ENCODE data around the gene TCF4. TPM values are rescaled to one million over a fixed set of nuclear protein-coding genes. Genes with fewer than 3 reads are reported as not detected.

The TCF4 gene
- total and polyA plus RNA-seq, 2 of the 13 experiments (the other 11 are each of a cell fraction or from before 2014, with no cell fraction given): not detected

DNA sequence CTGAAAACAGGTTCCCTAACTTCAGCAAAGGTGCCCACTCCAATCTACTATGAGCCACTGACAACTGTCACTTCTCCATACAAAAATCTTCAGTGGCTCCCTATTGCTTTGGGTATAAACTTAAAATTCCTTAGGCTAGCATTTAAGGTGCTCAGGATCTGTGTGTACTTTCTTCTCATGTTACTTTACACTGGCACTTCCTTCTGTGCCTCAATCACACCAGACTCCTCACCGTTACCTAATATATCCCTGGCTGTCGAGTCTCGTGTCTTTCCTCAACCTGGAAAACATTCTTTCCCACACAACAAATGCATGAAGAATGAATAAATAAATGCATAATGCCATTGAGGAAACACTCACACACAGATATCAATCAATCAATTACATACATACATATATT lies 101.1 kb downstream of the TCF4 start:
- POLR2A ChIA-PET: no interaction called here
- no peaks in the 10 kb centered on the region for H3K9me3 ChIP-seq (ENCODE audit: low read length)
- no peak overlapping the region for H3K9ac ChIP-seq (ENCODE audit: insufficient read depth, low read depth, low read length)
- intact Hi-C loops (cut with micrococcal nuclease; ENCODE audit: unreplicated experiment): no loop called here
- ATAC-seq: no peak
- no peaks in the 10 kb centered on the region for H3K4me1 ChIP-seq (ENCODE audit: insufficient read depth, low read length)
- H4K20me1 ChIP-seq (ENCODE audit: insufficient read depth, low read length): no peaks in the 10 kb centered on the region
- no TSS peak for BruUV-seq (replicated peaks)
- no peaks in the 10 kb centered on the region; a peak in 1 of 5 replicates for H3K27me3 ChIP-seq (ENCODE audit: control insufficient read depth in 1 of 2, insufficient read depth in 2 of 2, low read length in 2 of 2)
- DNase-seq (ENCODE audit: low spot score): no peak
- FAIRE-seq: no peak
- no peak overlapping the region for H3K4me3 ChIP-seq (replicated peaks in 1 of 3; ENCODE audit: insufficient read depth in 1 of 3, low read depth in 2 of 3, low read length in 3 of 3)
- H3K27ac ChIP-seq (ENCODE audit: extremely low read length, insufficient read depth, low read length): no peak overlapping the region
- H2AFZ ChIP-seq (ENCODE audit: low read length): no peak overlapping the region
- no peaks in the 10 kb centered on the region for H3K36me3 ChIP-seq (replicated peaks in 1 of 2; ENCODE audit: control insufficient read depth in 1 of 2, insufficient read depth in 2 of 2, low read length in 2 of 2)
- WGBS (ENCODE audit: low lambda C conversion rate): 24% methylated on average over 3 of the region's 3 CpGs
- no peaks in the 10 kb centered on the region for H3K79me2 ChIP-seq (ENCODE audit: insufficient read depth, low read length)
- TF ChIP-seq ZNF775 (CRISPR knock-in tag; IDR thresholded peaks at IDR 0.05; ENCODE audit: borderline replicate concordance) (no peak), YEATS2 (CRISPR knock-in tag; IDR thresholded peaks at IDR 0.05; ENCODE audit: borderline replicate concordance) (no peak), ZNF737 (CRISPR knock-in tag; IDR thresholded peaks at IDR 0.05; ENCODE audit: borderline replicate concordance) (no peak), ZKSCAN1 (IDR thresholded peaks at IDR 0.05; ENCODE audit: low read length) (no peak), ZFP37 (CRISPR knock-in tag; IDR thresholded peaks at IDR 0.05; ENCODE audit: borderline replicate concordance) (no peak), ZNF451 (CRISPR knock-in tag; IDR thresholded peaks at IDR 0.05) (no peak), ZNF614 (CRISPR knock-in tag; IDR thresholded peaks at IDR 0.05; ENCODE audit: borderline replicate concordance) (no peak)
- TF ChIP-seq, protein P1, sequence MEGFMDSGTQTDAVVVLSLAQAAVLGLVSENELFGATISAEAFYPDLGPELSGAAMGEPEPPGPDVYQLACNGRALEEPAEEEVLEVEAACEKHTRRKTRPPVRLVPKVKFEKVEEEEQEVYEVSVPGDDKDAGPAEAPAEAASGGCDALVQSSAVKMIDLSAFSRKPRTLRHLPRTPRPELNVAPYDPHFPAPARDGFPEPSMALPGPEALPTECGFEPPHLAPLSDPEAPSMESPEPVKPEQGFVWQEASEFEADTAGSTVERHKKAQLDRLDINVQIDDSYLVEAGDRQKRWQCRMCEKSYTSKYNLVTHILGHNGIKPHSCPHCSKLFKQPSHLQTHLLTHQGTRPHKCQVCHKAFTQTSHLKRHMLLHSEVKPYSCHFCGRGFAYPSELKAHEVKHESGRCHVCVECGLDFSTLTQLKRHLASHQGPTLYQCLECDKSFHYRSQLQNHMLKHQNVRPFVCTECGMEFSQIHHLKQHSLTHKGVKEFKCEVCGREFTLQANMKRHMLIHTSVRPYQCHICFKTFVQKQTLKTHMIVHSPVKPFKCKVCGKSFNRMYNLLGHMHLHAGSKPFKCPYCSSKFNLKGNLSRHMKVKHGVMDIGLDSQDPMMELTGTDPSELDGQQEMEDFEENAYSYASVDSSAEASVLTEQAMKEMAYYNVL (CRISPR knock-in tag; IDR thresholded peaks at IDR 0.05; ENCODE audit: borderline replicate concordance): no peak
- TF ChIP-seq, protein P2, sequence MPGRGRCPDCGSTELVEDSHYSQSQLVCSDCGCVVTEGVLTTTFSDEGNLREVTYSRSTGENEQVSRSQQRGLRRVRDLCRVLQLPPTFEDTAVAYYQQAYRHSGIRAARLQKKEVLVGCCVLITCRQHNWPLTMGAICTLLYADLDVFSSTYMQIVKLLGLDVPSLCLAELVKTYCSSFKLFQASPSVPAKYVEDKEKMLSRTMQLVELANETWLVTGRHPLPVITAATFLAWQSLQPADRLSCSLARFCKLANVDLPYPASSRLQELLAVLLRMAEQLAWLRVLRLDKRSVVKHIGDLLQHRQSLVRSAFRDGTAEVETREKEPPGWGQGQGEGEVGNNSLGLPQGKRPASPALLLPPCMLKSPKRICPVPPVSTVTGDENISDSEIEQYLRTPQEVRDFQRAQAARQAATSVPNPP (CRISPR knock-in tag; IDR thresholded peaks at IDR 0.05): no peak
- in situ Hi-C loops (cut with HindIII; ENCODE audit: extremely low pct_ligation_motif_present, low pct_unique_long_range_greater_than_20kb): no loop called here
- no peak overlapping the region for H3K4me2 ChIP-seq (ENCODE audit: low read depth, low read length)
- CTCF ChIA-PET (ENCODE audit: low intra/inter-chr PET ratio, low total read pairs): no interaction called here

Measured in HepG2 (cell line).